Neuronal stem cell (in vitro differentiated cells): ENCODE results near the gene CDK14.

Experiments used
- DNase-seq: peaks from one replicate; pipeline ENCODE4 v3.0.0-alpha.2; 2013; ENCODE audit warnings: low spot score
- H2AFZ ChIP-seq: one replicate; pipeline ENCODE4 v1.6.1; 2013; ENCODE audit warnings: mild to moderate bottlenecking, low read length, inconsistent platforms
- H2AK5ac ChIP-seq: 2 replicates; pipeline ENCODE4 v1.6.1; 2013; ENCODE audit warnings: low read depth, mild to moderate bottlenecking, inconsistent platforms, low read length, moderate library complexity, mixed read lengths
- H2BK120ac ChIP-seq: 2 replicates; pipeline ENCODE4 v1.6.1; 2013; ENCODE audit warnings: low read depth, mild to moderate bottlenecking, inconsistent platforms, low read length, moderate library complexity, mixed read lengths
- H2BK12ac ChIP-seq: one replicate; pipeline ENCODE4 v1.6.1; 2013; ENCODE audit warnings: low read length, inconsistent platforms
- H2BK15ac ChIP-seq: 2 replicates; pipeline ENCODE4 v1.6.1; 2013; ENCODE audit warnings: mild to moderate bottlenecking, low read length, inconsistent platforms, mixed read lengths
- H2BK5ac ChIP-seq: one replicate; pipeline ENCODE4 v1.6.1; 2013; ENCODE audit warnings: inconsistent platforms, mild to moderate bottlenecking, low read length, moderate library complexity
- H3K14ac ChIP-seq: one replicate; pipeline ENCODE4 v1.6.1; 2013; ENCODE audit warnings: low read length, inconsistent platforms
- H3K18ac ChIP-seq: 2 replicates; pipeline ENCODE4 v1.6.1; 2013; ENCODE audit warnings: low read length, inconsistent platforms
- H3K23ac ChIP-seq: 2 replicates; pipeline ENCODE4 v1.6.1; 2013; ENCODE audit warnings: low read depth, mild to moderate bottlenecking, mixed read lengths, low read length, inconsistent platforms; ENCODE audit not compliant: poor library complexity
- H3K27ac ChIP-seq: replicated peaks from 3 replicates; pipeline ENCODE4 v1.5.1; 2013; ENCODE audit warnings: low read length, inconsistent platforms
- H3K27me3 ChIP-seq, 3 experiments: 2 replicates each; pipeline ENCODE4 v1.6.1; 2013; ENCODE audit warnings: low read length in 3 of 3, mild to moderate bottlenecking in 2 of 3, inconsistent platforms in 1 of 3, low read depth in 1 of 3, mixed read lengths in 1 of 3, moderate library complexity in 1 of 3; ENCODE audit not compliant: control insufficient read depth in 3 of 3, insufficient read depth in 3 of 3
- H3K36me3 ChIP-seq, 2 donors: replicated peaks in 1 of 2; 2 replicates each; pipeline ENCODE4 v1.6.1; 2013; ENCODE audit warnings: low read length in 2 of 2; ENCODE audit not compliant: control insufficient read depth in 2 of 2, insufficient read depth in 2 of 2
- H3K4ac ChIP-seq: 2 replicates; pipeline ENCODE4 v1.6.1; 2013; ENCODE audit warnings: inconsistent platforms, mild to moderate bottlenecking, low read length, moderate library complexity
- H3K4me1 ChIP-seq, 2 donors: 1 replicate in 1 of 2; 2 replicates in 1 of 2; pipeline ENCODE4 v1.6.1; 2013; ENCODE audit warnings: low read length in 2 of 2, low read depth in 1 of 2; ENCODE audit not compliant: control insufficient read depth in 2 of 2, insufficient read depth in 1 of 2
- H3K4me2 ChIP-seq: one replicate; pipeline ENCODE4 v1.6.1; 2013; ENCODE audit warnings: mild to moderate bottlenecking, low read length, inconsistent platforms; ENCODE audit not compliant: insufficient read depth, poor library complexity, severe bottlenecking
- H3K4me3 ChIP-seq, 2 donors: 2 replicates each; pipeline ENCODE4 v1.5.1; 2013; ENCODE audit warnings: low read length in 2 of 2, mild to moderate bottlenecking in 2 of 2, inconsistent platforms in 1 of 2, moderate library complexity in 1 of 2
- H3K79me1 ChIP-seq: one replicate; pipeline ENCODE4 v1.6.1; 2013; ENCODE audit warnings: low read depth, mild to moderate bottlenecking, inconsistent platforms, low read length, moderate library complexity
- H3K9ac ChIP-seq: one replicate; pipeline ENCODE4 v1.6.1; 2013; ENCODE audit warnings: mild to moderate bottlenecking, low read depth, low read length, inconsistent platforms; ENCODE audit not compliant: poor library complexity
- H3K9me3 ChIP-seq, 2 donors: replicated peaks in 1 of 2; 2 replicates each; pipeline versions ENCODE3 to v1.6.1; 2013; ENCODE audit warnings: low read length in 2 of 2, mild to moderate bottlenecking in 2 of 2, inconsistent platforms in 1 of 2, low read depth in 1 of 2, mixed read lengths in 1 of 2, moderate library complexity in 1 of 2; ENCODE audit not compliant: control insufficient read depth in 2 of 2, insufficient read depth in 1 of 2
- H4K8ac ChIP-seq: one replicate; pipeline ENCODE4 v1.6.1; 2013; ENCODE audit warnings: low read depth, mild to moderate bottlenecking, inconsistent platforms, low read length, moderate library complexity
- H4K91ac ChIP-seq: one replicate; pipeline ENCODE4 v1.6.1; 2013; ENCODE audit warnings: low read length, low read depth, mild to moderate bottlenecking, inconsistent platforms; ENCODE audit not compliant: poor library complexity
- WGBS, 2 donors: extraction: QIAGEN DNeasy Blood & Tissue Kit; methylation state at CpG; one replicate each; pipeline ENCODE4 v1.1.7; 2013; ENCODE audit warnings: missing lambda C conversion rate in 2 of 2, mixed read lengths in 1 of 2; ENCODE audit not compliant: insufficient read length in 2 of 2, insufficient replicate concordance in 1 of 2; ENCODE audit errors: extremely low coverage in 2 of 2; 5-methylcytosine and 5-hydroxymethylcytosine counted together

The CDK14 gene

DNA sequence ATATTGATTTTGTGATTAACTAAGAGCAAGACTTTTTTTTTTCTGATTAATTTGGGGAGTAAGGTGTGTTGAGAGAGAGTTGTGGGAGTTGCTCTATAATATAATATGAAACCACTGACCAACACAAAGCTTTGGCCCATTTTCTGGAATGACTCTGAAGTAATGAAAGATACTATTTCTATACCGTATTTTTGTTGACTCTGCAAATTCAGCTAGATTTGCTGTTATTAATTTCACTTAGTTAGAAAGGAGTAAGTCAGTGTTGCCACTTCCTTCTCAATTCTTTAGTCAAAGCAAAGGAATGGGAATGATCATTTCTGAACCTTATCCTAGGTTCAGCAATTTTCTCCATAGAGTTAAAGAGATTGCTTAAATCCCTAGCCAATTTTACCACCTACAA is 355.1 kb downstream of the CDK14 start:
- H3K4me3 ChIP-seq, result no peak overlapping the region
- no peak for DNase-seq
- H3K18ac ChIP-seq, result no peak overlapping the region
- H3K9ac ChIP-seq, result no peak overlapping the region
- no peak overlapping the region for H3K14ac ChIP-seq
- H2AFZ ChIP-seq, result peak overlapping the region; percentile 63
- H3K27ac ChIP-seq, result peak overlapping the region; percentile 78
- H2BK15ac ChIP-seq, result no peak overlapping the region
- no peak overlapping the region for H2BK5ac ChIP-seq
- no peak overlapping the region for H3K23ac ChIP-seq
- no peak overlapping the region for H2BK12ac ChIP-seq
- H3K9me3 ChIP-seq, result peaks cover 0 to 3% of the 10 kb centered on the region in 2 donors
- H2AK5ac ChIP-seq, result no peak overlapping the region
- H4K91ac ChIP-seq, result no peak overlapping the region
- H2BK120ac ChIP-seq, result no peak overlapping the region
- no CpG with 5 or more reads among the region's 1 CpG for WGBS, 2 donors
- H3K36me3 ChIP-seq, result peaks cover 0 to 9% of the 10 kb centered on the region in 2 donors
- no peak overlapping the region for H4K8ac ChIP-seq
- H3K4ac ChIP-seq, result no peak overlapping the region
- no peak overlapping the region for H3K4me2 ChIP-seq
- H3K4me1 ChIP-seq, result peaks cover 11 to 23% of the 10 kb centered on the region in 2 donors
- H3K27me3 ChIP-seq, result no peaks in the 10 kb centered on the region
- no peaks in the 10 kb centered on the region for H3K79me1 ChIP-seq

DNA sequence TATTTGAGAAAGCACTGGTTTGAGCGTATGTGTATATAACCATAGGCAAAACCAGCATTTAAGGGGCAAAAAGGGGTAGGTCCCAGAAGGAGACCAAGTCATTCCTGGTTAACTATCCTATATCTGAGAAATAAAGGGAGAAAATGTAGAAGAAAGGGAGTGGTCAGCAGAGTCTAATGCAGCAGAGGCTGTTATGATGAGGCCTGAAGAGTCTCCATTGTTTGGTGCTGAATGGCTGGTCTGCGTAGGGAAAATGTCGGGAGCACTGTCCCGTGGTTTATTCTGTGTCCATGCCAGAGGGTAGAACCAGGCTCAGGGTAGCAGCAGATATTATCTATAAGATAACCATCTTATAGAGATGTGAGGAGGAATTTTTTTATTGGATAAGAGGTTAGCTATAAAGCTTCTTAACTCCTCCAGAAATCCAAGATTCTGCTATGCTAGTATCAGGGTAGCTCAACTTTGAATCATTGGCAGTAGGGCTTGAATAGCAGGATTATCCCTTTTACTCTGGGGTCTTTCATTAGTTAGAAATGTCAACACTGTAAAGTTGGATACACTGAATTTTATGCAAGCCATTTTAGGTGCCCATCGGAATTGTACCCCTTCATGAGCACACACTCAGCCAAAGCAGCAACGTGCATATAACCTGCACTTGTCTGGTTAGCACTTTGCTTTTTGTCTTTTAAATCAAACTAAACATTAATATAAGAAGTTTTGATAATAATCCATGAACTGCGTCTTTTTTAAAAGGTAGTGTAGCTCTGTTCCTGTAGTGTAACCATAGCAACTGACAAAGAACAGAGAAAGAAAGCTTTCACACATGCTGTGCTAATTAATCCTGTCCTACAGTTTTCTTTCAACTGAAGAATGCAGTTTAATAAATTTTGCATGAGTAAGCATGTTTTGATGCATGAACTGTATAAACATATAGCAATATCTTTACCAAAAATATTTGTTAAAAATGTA is 356.1 kb downstream of the CDK14 start:
- Histone ChIP-seq H3K27me3 (no peaks in the 10 kb centered on the region), H2AFZ (peak overlapping the region; percentile 63), H3K36me3 (peaks cover 0 to 10% of the 10 kb centered on the region in 2 donors), H2AK5ac (no peak overlapping the region), H3K14ac (no peak overlapping the region), H3K79me1 (no peaks in the 10 kb centered on the region), H3K18ac (no peak overlapping the region), H2BK5ac (no peak overlapping the region), H3K9me3 (peaks cover 0 to 3% of the 10 kb centered on the region in 2 donors), H4K8ac (no peak overlapping the region), H2BK120ac (no peak overlapping the region), H2BK15ac (no peak overlapping the region), H3K27ac (peak overlapping the region; percentile 78), H3K4ac (peak overlapping the region; percentile 41), H4K91ac (no peak overlapping the region), H3K4me3 (no peak overlapping the region), H3K4me2 (peak overlapping the region; percentile 45), H3K9ac (no peak overlapping the region), H3K23ac (no peak overlapping the region), H2BK12ac (no peak overlapping the region), H3K4me1 (peaks cover 7 to 23% of the 10 kb centered on the region in 2 donors)
- DNase-seq, result peak; percentile 66
- WGBS, 2 donors, result no CpG with 5 or more reads among the region's 7 CpGs

DNA sequence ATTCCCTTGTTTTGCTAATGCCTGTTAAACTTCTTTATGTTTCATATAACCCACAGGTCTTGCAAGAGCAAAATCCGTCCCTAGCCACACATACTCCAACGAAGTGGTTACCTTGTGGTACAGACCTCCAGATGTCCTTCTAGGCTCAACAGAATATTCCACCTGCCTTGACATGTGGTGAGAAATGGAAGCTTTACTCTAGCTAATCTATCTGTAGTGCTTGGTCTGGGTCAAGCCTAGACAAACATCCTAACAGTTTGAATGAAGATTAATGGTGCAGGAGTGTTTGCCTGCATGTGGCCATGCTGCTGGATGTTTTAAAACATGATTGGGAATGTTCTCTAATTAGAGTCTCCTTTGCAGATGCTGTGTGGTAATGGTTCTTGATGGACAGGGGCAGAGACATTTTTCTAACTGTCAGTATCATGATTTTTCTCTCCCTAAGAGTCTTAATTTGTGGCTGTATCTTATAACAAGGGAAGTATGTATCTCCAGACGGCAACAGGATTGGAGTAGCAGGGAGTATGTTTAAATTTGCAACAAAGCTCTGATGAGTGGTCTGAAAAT is 359.6 kb downstream of the CDK14 start:
- Histone ChIP-seq H3K27me3 (no peaks in the 10 kb centered on the region), H3K23ac (no peak overlapping the region), H3K4me1 (peaks cover 7 to 23% of the 10 kb centered on the region in 2 donors), H2AK5ac (no peak overlapping the region), H4K8ac (no peak overlapping the region), H2BK15ac (no peak overlapping the region), H2BK12ac (no peak overlapping the region), H2BK120ac (no peak overlapping the region), H3K4me2 (no peak overlapping the region), H3K14ac (no peak overlapping the region), H3K27ac (no peak overlapping the region), H3K4me3 (no peak overlapping the region), H3K4ac (no peak overlapping the region), H3K18ac (no peak overlapping the region), H3K79me1 (no peaks in the 10 kb centered on the region), H2AFZ (no peak overlapping the region), H3K9ac (no peak overlapping the region), H3K9me3 (peaks cover 0 to 3% of the 10 kb centered on the region in 2 donors), H3K36me3 (peaks cover 0 to 10% of the 10 kb centered on the region in 2 donors), H2BK5ac (no peak overlapping the region), H4K91ac (no peak overlapping the region)
- no peak for DNase-seq
- WGBS, 2 donors, result no CpG with 5 or more reads among the region's 3 CpGs

DNA sequence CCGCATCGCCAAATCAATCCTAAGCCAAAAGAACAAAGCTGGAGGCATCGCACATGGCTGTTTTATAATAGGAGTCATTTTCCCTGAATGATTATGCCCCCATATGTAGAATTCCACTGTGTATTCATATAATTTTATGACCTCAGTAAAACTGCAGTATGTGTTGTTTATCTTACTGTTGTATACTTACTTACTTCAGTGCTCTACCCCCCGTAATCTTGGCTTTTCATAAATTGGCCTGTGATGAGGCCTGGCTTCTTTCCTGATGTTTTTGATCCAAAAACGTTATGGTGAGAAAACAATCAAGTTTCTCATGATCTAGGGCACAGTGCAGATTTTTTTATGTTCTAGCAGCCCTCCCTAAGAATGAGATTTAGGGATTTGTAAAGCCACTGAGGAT is 361.8 kb downstream of the CDK14 start:
- Histone ChIP-seq H2AFZ (no peak overlapping the region), H2BK12ac (no peak overlapping the region), H2BK5ac (no peak overlapping the region), H3K27me3 (no peaks in the 10 kb centered on the region), H3K18ac (no peak overlapping the region), H3K4ac (no peak overlapping the region), H3K27ac (no peak overlapping the region), H2AK5ac (no peak overlapping the region), H3K4me3 (no peak overlapping the region), H3K36me3 (peaks cover 0 to 10% of the 10 kb centered on the region in 2 donors), H4K91ac (no peak overlapping the region), H3K23ac (no peak overlapping the region), H3K4me2 (no peak overlapping the region), H3K9ac (no peak overlapping the region), H3K14ac (no peak overlapping the region), H2BK15ac (no peak overlapping the region), H2BK120ac (no peak overlapping the region), H3K79me1 (no peaks in the 10 kb centered on the region), H3K9me3 (peaks cover 0 to 3% of the 10 kb centered on the region in 2 donors), H3K4me1 (peaks cover 4 to 9% of the 10 kb centered on the region in 2 donors), H4K8ac (no peak overlapping the region)
- DNase-seq, result no peak
- WGBS, 2 donors, result no CpG with 5 or more reads among the region's 5 CpGs
